H1 (cell line): ENCODE results near the gene RAB3B.

Experiments used
- CBX5 ChIP-seq: fragments of 300-800, 300-1000 bp; sonication (generic); IDR thresholded peaks from 2 replicates; pipeline ENCODE4 v1.7.1; 2016; ENCODE audit warnings: antibody characterized with exemption, low read length, low read depth
- CHD7 ChIP-seq: fragments of 300-600 bp; sonication (generic); IDR thresholded peaks from 2 replicates; pipeline ENCODE4 v1.7.1; 2012; ENCODE audit warnings: low read length, moderate library complexity, mild to moderate bottlenecking, inconsistent platforms; ENCODE audit not compliant: insufficient replicate concordance
- CTCF ChIP-seq, 3 experiments: IDR thresholded peaks; 1 replicate in 2 of 3; 2 replicates in 1 of 3; pipeline versions ENCODE4 v1.5.1 to v1.6.1; 2011; ENCODE audit warnings: low read length in 3 of 3, mild to moderate bottlenecking in 3 of 3, inconsistent platforms in 2 of 3, low read depth in 1 of 3, moderate library complexity in 1 of 3; ENCODE audit not compliant: insufficient read depth in 1 of 3; ENCODE audit errors: control extremely low read depth in 1 of 3
- JUND ChIP-seq: IDR thresholded peaks from 2 replicates; pipeline ENCODE4 v1.6.1; 2011; ENCODE audit warnings: mild to moderate bottlenecking, improper control_type of control experiment, low read length
- TAF1 ChIP-seq: IDR thresholded peaks from 2 replicates; pipeline ENCODE4 v1.6.1; 2011; ENCODE audit warnings: mild to moderate bottlenecking, low read depth, low read length
- TF ChIP-seq, protein P1 (sequence below): IDR thresholded peaks from 2 replicates; pipeline ENCODE4 v1.6.1; 2012; ENCODE audit warnings: inconsistent platforms

DNA sequence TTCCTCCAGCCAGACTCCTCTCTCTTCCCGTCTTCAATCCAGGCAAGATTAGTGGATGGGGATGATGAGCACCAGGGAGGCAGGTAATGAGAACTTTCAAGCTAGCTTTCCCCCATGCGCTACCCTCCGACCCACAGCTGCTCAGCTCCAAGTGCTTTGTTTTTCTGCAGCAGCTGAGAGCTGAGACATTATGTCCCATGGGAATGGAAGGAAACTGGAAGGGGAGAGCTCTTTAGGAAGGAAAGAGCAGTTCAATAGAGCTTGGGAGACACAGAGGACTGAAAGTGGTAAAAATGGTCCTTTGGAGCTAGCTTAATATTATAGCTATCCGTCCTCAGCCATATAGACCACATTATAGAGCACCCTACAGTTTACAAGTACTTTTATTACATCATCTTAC, 39.8 kb downstream of the RAB3B start:
- TF ChIP-seq CBX5 (no peak), CTCF (IDR thresholded peaks at IDR 0.05; ENCODE audit: control extremely low read depth in 1 of 3, insufficient read depth in 1 of 3, low read depth in 1 of 3, low read length in 3 of 3) (no peak), JUND (no peak), CHD7 (no peak), TAF1 (no peak)
- TF ChIP-seq, protein P1, sequence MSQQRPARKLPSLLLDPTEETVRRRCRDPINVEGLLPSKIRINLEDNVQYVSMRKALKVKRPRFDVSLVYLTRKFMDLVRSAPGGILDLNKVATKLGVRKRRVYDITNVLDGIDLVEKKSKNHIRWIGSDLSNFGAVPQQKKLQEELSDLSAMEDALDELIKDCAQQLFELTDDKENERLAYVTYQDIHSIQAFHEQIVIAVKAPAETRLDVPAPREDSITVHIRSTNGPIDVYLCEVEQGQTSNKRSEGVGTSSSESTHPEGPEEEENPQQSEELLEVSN: no peak
